HepG2 (cell line): ENCODE measurements around the gene SYNJ2. TPM values are rescaled to one million over a fixed set of nuclear protein-coding genes. Genes with fewer than 3 reads are reported as not detected.

ENCODE experiments used
- ATF2 ChIP-seq: sonication (generic); formaldehyde crosslinking; IDR thresholded peaks from 2 replicates; pipeline ENCODE4 v1.4.0; 2020; ENCODE audit warnings: missing genetic modification reagents
- CREB1 ChIP-seq, 2 experiments: fragments of 450-650 bp in 1 of 2; IDR thresholded peaks; 2 replicates each; pipeline ENCODE4 v1.6.1; 2016 to 2017; ENCODE audit warnings: control low read depth in 1 of 2, mild to moderate bottlenecking in 1 of 2, missing compliant biosample characterization in 1 of 2, missing genetic modification characterization in 1 of 2
- DNMT3B ChIP-seq: conservative IDR thresholded peaks from 2 replicates; pipeline ENCODE4 v1.6.1; 2016; ENCODE audit warnings: missing biosample characterization, control low read depth
- ETS1 ChIP-seq: sonication (generic); formaldehyde crosslinking; IDR thresholded peaks from 2 replicates; pipeline ENCODE4 v1.4.0; 2020; ENCODE audit warnings: missing genetic modification reagents
- GABPA ChIP-seq, 2 experiments: IDR thresholded peaks; 2 replicates each; pipeline ENCODE4 v1.6.1; 2011 to 2016; ENCODE audit warnings: low read depth in 2 of 2, low read length in 1 of 2, missing biosample characterization in 1 of 2, missing genetic modification characterization in 1 of 2
- KAT8 ChIP-seq: IDR thresholded peaks from 2 replicates; pipeline ENCODE4 v1.6.1; 2016; ENCODE audit warnings: missing genetic modification reagents, missing compliant biosample characterization
- MBD4 ChIP-seq: IDR thresholded peaks from 2 replicates; pipeline ENCODE4 v1.6.1; 2012; ENCODE audit warnings: low read length, inconsistent platforms, borderline replicate concordance
- POGK ChIP-seq: sonication (generic); formaldehyde crosslinking; conservative IDR thresholded peaks from 2 replicates; pipeline ENCODE4 v1.8.0; 2022; ENCODE audit warnings: mild to moderate bottlenecking, moderate library complexity, missing genetic modification reagents
- RBM22 ChIP-seq: fragments of 200-400 bp; formaldehyde crosslinking; optimal IDR thresholded peaks from 2 replicates; pipeline ENCODE3; 2017; ENCODE audit warnings: mild to moderate bottlenecking, low read length, moderate library complexity
- SMYD3 ChIP-seq: sonication (generic); formaldehyde crosslinking; IDR thresholded peaks from 2 replicates; pipeline ENCODE4 v1.8.1; 2023; ENCODE audit warnings: mild to moderate bottlenecking, missing genetic modification reagents
- ZNF12 ChIP-seq: sonication (generic); formaldehyde crosslinking; IDR thresholded peaks from 2 replicates; pipeline ENCODE4 v1.5.0; 2020; ENCODE audit warnings: missing genetic modification reagents
- ZNF264 ChIP-seq: sonication (generic); formaldehyde crosslinking; IDR thresholded peaks from 2 replicates; pipeline ENCODE4 v1.4.0; 2020; ENCODE audit warnings: missing genetic modification reagents
- ZNF574 ChIP-seq: sonication (generic); formaldehyde crosslinking; IDR thresholded peaks from 2 replicates; pipeline ENCODE4 v1.4.0; 2020; ENCODE audit warnings: missing genetic modification reagents
- ZSCAN31 ChIP-seq: sonication (generic); formaldehyde crosslinking; IDR thresholded peaks from 2 replicates; pipeline ENCODE4 v1.5.0; 2020; ENCODE audit warnings: low read depth, mild to moderate bottlenecking, missing genetic modification reagents
- polyA plus RNA-seq, 8 experiments: library from polyadenylated mRNA; depleted of rRNA in 3 of 8; stranded (reverse) in 7 of 8; unstranded in 1 of 8; fragments of >200 nt; fragmentation: Illumina TruSeq in 4 of 8; extraction: Trizol in 4 of 8; gene quantifications; 2 replicates each; pipeline versions ENCODE4 v1.2.1 to v1.2.3, GENCODE V29; 2011 to 2016; ENCODE audit warnings: low read depth in 4 of 8, missing spikeins in 1 of 8, mixed read lengths in 1 of 8; ENCODE audit not compliant: insufficient read depth in 1 of 8
- total RNA-seq, 5 experiments: library from RNA; depleted of rRNA; stranded (reverse); fragments of >200 nt; fragmentation: Illumina TruSeq; extraction: Trizol; gene quantifications; 2 replicates each; pipeline ENCODE4 v1.2.3, GENCODE V29; 2016; ENCODE audit warnings: low read depth in 1 of 5
- TF ChIP-seq, protein P1 (sequence below): sonication (generic); formaldehyde crosslinking; IDR thresholded peaks from 2 replicates; pipeline ENCODE4 v1.4.0; 2020; ENCODE audit warnings: missing genetic modification reagents
- TF ChIP-seq, protein P2 (sequence below): sonication (generic); formaldehyde crosslinking; IDR thresholded peaks from 2 replicates; pipeline ENCODE4 v1.8.1; 2023; ENCODE audit warnings: mild to moderate bottlenecking, missing genetic modification reagents

Gene SYNJ2
- total and polyA plus RNA-seq, 2 of the 13 experiments (the other 11 are each of a cell fraction or from before 2014, with no cell fraction given) = 39.1 to 57.6 TPM

- peak; percentile 52 for TF ChIP-seq ZNF574 (CRISPR knock-in tag)
- no peak for TF ChIP-seq DNMT3B
- TF ChIP-seq, protein P1, sequence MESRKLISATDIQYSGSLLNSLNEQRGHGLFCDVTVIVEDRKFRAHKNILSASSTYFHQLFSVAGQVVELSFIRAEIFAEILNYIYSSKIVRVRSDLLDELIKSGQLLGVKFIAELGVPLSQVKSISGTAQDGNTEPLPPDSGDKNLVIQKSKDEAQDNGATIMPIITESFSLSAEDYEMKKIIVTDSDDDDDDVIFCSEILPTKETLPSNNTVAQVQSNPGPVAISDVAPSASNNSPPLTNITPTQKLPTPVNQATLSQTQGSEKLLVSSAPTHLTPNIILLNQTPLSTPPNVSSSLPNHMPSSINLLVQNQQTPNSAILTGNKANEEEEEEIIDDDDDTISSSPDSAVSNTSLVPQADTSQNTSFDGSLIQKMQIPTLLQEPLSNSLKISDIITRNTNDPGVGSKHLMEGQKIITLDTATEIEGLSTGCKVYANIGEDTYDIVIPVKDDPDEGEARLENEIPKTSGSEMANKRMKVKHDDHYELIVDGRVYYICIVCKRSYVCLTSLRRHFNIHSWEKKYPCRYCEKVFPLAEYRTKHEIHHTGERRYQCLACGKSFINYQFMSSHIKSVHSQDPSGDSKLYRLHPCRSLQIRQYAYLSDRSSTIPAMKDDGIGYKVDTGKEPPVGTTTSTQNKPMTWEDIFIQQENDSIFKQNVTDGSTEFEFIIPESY (CRISPR knock-in tag) = 0 out of 2 replicates have a peak, but pooled peaks have one; percentile 27
- TF ChIP-seq GABPA (IDR thresholded peaks at IDR 0.05; ENCODE audit: low read depth, low read length) = no peak
- peak; percentile 54 for TF ChIP-seq GABPA (CRISPR knock-in tag; IDR thresholded peaks at IDR 0.05; ENCODE audit: low read depth)
- TF ChIP-seq ZSCAN31 (CRISPR knock-in tag) = no peak
- TF ChIP-seq POGK = no peak; the same call in 1 of the 2 replicates
- no peak for TF ChIP-seq ZNF12
- TF ChIP-seq MBD4 = no peak
- peak; percentile 66; the same call in 1 of the 2 replicates for TF ChIP-seq ATF2
- no peak for TF ChIP-seq CREB1 (IDR thresholded peaks at IDR 0.05)
- no peak for TF ChIP-seq CREB1 (CRISPR knock-in tag; IDR thresholded peaks at IDR 0.05)
- TF ChIP-seq, protein P2, sequence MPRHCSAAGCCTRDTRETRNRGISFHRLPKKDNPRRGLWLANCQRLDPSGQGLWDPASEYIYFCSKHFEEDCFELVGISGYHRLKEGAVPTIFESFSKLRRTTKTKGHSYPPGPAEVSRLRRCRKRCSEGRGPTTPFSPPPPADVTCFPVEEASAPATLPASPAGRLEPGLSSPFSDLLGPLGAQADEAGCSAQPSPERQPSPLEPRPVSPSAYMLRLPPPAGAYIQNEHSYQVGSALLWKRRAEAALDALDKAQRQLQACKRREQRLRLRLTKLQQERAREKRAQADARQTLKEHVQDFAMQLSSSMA (CRISPR knock-in tag) = no peak
- TF ChIP-seq ZNF264 (CRISPR knock-in tag) = no peak
- TF ChIP-seq RBM22 = peak; percentile 83
- no peak for TF ChIP-seq ETS1 (CRISPR knock-in tag)
- TF ChIP-seq SMYD3 (CRISPR knock-in tag) = no peak
- TF ChIP-seq KAT8 (CRISPR knock-in tag) = 0 out of 2 replicates have a peak, but pooled peaks have one; percentile 33
These were observed 44.6 kb downstream of the SYNJ2 start (continued) for GRCh38 chr6:158026054-158026900.
